ENCODE data around the gene ARHGAP5. TPM values are rescaled to one million over a fixed set of nuclear protein-coding genes. Genes with fewer than 3 reads are reported as not detected.

Gene ARHGAP5
- total and polyA plus RNA-seq, 4 donors = 12.3 to 220 (median 41.2) TPM

DNA sequence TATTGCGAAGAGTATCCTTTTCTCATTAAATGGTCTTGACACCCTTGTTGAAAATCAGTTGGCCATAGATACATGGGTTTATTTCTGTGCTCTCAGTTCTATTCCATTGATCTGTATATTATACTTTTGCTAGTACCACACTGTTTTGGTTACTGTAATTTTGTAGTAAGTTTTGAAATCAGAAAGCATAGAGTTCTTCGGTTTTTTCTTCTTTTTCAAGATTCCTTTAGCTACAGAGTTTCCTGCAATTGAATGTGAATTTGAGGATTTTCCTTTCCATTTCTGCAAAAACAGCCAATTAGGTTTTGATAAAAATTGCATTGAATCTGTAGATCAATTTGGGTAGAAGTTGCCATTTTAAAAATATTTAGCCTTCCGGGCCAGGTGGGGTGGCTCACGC, 60.2 kb downstream of the ARHGAP5 start:
- TF ChIP-seq, protein P1, sequence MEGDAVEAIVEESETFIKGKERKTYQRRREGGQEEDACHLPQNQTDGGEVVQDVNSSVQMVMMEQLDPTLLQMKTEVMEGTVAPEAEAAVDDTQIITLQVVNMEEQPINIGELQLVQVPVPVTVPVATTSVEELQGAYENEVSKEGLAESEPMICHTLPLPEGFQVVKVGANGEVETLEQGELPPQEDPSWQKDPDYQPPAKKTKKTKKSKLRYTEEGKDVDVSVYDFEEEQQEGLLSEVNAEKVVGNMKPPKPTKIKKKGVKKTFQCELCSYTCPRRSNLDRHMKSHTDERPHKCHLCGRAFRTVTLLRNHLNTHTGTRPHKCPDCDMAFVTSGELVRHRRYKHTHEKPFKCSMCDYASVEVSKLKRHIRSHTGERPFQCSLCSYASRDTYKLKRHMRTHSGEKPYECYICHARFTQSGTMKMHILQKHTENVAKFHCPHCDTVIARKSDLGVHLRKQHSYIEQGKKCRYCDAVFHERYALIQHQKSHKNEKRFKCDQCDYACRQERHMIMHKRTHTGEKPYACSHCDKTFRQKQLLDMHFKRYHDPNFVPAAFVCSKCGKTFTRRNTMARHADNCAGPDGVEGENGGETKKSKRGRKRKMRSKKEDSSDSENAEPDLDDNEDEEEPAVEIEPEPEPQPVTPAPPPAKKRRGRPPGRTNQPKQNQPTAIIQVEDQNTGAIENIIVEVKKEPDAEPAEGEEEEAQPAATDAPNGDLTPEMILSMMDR (IDR thresholded peaks at IDR 0.05; ENCODE audit: control extremely low read depth, extremely low read depth) = no peak
- Histone ChIP-seq H3K4me3 (no peak overlapping the region), H3K4me1 (ENCODE audit: control insufficient read depth in 5 of 5, insufficient read depth in 5 of 5, low read length in 5 of 5) (peaks cover 0 to 4% (median 0%) of the 10 kb centered on the region in 5 donors), H3K9me3 (ENCODE audit: control insufficient read depth in 4 of 4, insufficient read depth in 3 of 4, low read length in 3 of 4) (peaks cover 0 to 4% (median 2%) of the 10 kb centered on the region in 4 donors), H3K9ac (ENCODE audit: insufficient read depth in 1 of 2, low read length in 2 of 2) (no peak overlapping the region), H3K27ac (ENCODE audit: low read depth in 1 of 2, low read length in 1 of 2) (no peak overlapping the region), H3K27me3 (ENCODE audit: control insufficient read depth in 3 of 3, insufficient read depth in 3 of 3, low read length in 2 of 3) (no peaks in the 10 kb centered on the region), H3K36me3 (ENCODE audit: control insufficient read depth in 4 of 4, insufficient read depth in 4 of 4, low read length in 4 of 4) (peaks cover 0 to 16% (median 8%) of the 10 kb centered on the region in 4 donors)
- ATAC-seq (ENCODE audit: insufficient read depth, low FRiP score) = no peak
- 95% methylated on average over 4 of the region's 4 CpGs for WGBS, 2 donors
- DNase-seq = no peak

DNA sequence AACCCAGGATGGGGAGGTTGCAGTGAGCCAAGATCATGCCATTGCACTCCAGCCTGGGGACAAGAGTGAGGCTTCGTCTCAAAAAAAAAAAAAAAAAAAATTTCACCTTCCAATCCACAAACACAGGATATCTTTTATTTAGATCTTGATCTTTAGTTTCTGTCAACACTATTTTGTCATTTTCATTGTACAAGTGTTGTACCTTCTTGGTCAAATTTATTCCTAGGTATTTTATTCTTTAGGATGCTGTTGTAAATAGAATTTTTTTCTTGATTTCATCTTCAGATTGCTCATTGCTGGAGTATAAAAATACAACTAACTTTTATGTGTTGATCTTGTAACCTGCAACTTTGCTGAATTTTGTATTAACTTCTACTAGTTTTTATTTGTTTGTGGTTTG, 60.8 kb downstream of the ARHGAP5 start:
- ATAC-seq (ENCODE audit: insufficient read depth, low FRiP score) = no peak

GRCh38 chr14:32142341-32142740, 65.2 kb downstream of the ARHGAP5 start:
- 97 to 100% methylated on average over 1 of the region's 1 CpG for WGBS, 2 donors
- H3K4me3 ChIP-seq = no peak overlapping the region
- TF ChIP-seq, protein P1 (IDR thresholded peaks at IDR 0.05; ENCODE audit: control extremely low read depth, extremely low read depth) = no peak

More for the DNA sequence above, 60.8 kb downstream of the ARHGAP5 start:
- Histone ChIP-seq H3K27me3 (ENCODE audit: control insufficient read depth in 3 of 3, insufficient read depth in 3 of 3, low read length in 2 of 3) (no peaks in the 10 kb centered on the region), H3K9ac (ENCODE audit: insufficient read depth in 1 of 2, low read length in 2 of 2) (no peak overlapping the region), H3K4me1 (ENCODE audit: control insufficient read depth in 5 of 5, insufficient read depth in 5 of 5, low read length in 5 of 5) (peaks cover 0 to 4% (median 0%) of the 10 kb centered on the region in 5 donors), H3K36me3 (ENCODE audit: control insufficient read depth in 4 of 4, insufficient read depth in 4 of 4, low read length in 4 of 4) (peaks cover 0 to 21% (median 13%) of the 10 kb centered on the region in 4 donors), H3K4me3 (no peak overlapping the region), H3K9me3 (ENCODE audit: control insufficient read depth in 4 of 4, insufficient read depth in 3 of 4, low read length in 3 of 4) (peaks cover 0 to 4% (median 2%) of the 10 kb centered on the region in 4 donors), H3K27ac (ENCODE audit: low read depth in 1 of 2, low read length in 1 of 2) (no peak overlapping the region)
- DNase-seq = peak in 1 of 3 donors; percentile 6
- 90 to 93% methylated on average over 1 of the region's 1 CpG for WGBS, 2 donors
- TF ChIP-seq, protein P1 (IDR thresholded peaks at IDR 0.05; ENCODE audit: control extremely low read depth, extremely low read depth) = no peak

More at GRCh38 chr14:32142341-32142740, 65.2 kb downstream of the ARHGAP5 start:
- Histone ChIP-seq H3K9ac (ENCODE audit: insufficient read depth in 1 of 2, low read length in 2 of 2) (no peak overlapping the region), H3K36me3 (ENCODE audit: control insufficient read depth in 4 of 4, insufficient read depth in 4 of 4, low read length in 4 of 4) (peaks cover 0 to 18% (median 11%) of the 10 kb centered on the region in 4 donors), H3K27ac (ENCODE audit: low read depth in 1 of 2, low read length in 1 of 2) (no peak overlapping the region), H3K27me3 (ENCODE audit: control insufficient read depth in 3 of 3, insufficient read depth in 3 of 3, low read length in 2 of 3) (no peaks in the 10 kb centered on the region), H3K4me1 (ENCODE audit: control insufficient read depth in 5 of 5, insufficient read depth in 5 of 5, low read length in 5 of 5) (peaks cover 0 to 4% (median 0%) of the 10 kb centered on the region in 5 donors), H3K9me3 (ENCODE audit: control insufficient read depth in 4 of 4, insufficient read depth in 3 of 4, low read length in 3 of 4) (peaks cover 0 to 4% (median 2%) of the 10 kb centered on the region in 4 donors)
- DNase-seq = no peak
- ATAC-seq (ENCODE audit: insufficient read depth, low FRiP score) = no peak

Measured in lung (tissue), 12 donors.